ENCODE results near the gene CFAP61. TPM values are rescaled to one million over a fixed set of nuclear protein-coding genes. Genes with fewer than 3 reads are reported as not detected.

CFAP61 gene, protein sequence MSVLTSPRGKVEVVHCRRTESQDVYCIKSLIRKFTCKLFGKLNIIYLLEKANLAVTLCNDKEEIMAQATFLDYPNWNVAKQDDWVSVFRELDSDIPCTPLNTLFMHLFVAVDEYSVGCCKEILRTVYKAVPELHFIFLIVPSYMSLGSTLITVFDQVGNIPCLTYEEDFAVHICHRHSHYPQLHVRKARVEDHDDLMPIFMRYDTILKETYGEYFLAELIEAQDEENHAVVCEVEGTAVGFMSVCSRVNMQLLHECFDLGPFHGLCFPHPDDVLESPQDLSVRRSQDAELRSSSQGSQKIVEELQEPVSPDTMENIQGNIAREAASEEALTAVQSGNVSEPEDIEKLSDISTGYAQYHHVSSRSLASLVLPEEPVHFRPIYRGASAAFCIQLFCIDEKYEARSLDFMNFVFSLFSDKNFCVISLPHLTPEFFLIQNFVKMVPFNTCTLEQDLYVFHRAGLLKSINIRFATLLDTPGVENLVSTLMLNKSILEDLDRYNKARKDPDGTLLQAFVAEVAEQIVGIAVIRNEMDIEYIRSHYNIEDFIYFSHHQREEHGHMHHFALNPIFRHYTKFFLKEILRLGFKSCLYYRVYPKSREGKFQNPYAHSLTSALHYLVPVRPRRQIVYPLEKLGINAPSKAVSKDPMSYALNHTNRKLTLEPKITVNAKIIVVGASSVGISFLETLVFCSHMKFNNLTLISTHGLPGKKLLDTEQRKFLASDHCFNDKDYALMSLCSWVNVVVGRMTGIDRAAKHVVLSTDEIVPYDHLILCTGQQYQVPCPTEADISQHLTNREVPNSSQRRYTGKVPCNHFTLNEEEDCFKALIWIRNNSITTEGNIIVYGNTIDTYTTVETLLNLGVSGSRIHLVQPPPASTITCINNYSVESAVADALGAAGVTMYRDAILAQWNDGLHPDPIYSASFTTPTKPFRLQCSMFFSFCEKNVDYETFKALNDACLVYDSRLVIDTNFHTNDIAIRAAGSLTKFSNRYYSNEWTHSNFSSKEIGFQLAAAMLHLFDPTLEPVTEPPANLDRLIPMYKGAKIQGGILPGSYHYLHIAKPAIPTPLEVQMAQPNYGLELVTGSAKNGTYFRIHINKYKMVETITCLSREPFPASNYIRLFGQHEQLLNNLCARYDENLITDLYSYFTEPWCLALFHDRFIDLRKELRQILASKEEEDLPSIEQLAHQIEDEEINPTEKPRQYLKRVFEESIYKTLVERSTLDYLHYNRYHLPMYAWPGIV
- total RNA-seq (2021) (0.18 to 0.61 TPM in 2 of 3 replicates, not detected in the other), Bru-seq, nascent RNA (percentile 11 among the genes with signal in this experiment)
- long read RNA-seq, experiment 1 = 0 reads
- long read RNA-seq, experiment 2 = 0 reads
- long read RNA-seq, experiment 3 = 0 reads

DNA sequence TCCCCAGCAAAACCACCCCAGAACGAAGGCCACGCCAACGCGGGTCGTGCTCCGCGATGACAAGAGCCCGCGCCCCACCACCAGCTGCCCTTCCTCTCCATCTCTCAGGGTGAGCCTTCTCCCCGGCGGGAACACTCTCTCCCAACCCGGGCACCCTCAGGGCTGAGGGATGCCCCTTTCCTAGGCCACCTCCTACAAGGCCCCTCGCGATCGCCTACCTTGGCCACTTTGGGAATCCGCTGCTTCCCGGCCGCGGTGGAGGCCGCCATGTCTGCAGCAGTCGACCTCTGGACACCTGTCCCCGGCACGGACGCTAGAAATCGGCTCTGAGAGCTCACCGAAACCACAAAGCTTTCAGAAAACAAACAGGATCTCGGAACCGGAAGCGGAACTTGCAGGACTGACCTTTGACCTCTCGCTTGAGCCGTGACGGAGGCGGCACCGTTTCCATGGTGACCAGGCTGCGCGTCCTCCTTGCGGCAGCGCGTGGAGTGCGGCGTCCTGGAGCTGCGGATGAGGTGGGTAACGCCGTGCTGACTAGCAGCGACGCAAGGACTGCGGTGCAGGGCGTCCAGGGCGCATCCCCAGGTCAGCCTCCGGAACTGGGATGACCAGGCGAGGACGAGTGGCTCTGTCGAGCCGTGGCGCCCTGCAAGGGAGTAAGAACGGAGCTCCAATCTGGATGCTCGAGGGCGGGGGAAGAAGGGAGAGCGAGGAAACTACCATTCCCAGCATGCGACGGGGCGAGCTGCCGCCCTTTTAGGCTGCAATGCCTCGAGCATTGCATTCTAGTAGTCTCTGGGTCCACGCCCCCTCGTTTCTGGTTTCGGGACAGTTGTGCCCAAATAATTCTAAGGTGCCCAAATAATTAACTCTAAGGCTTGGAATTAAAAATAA is at the start of gene CFAP61, which contains the start of gene CRNKL1:
Gene CFAP61, plus strand, starts transcription at position 459 of the 897 bp plus-strand sequence. CDS start 4,122 bp downstream, outside the sequence.
Gene CRNKL1, minus strand, starts transcription at position 393 of the 897 bp plus-strand sequence. Its CDS starts 124 bp downstream, at position 269.
- POLR2A ChIA-PET = interaction anchor here (1.8 kb wide), 1 partner anchor 35 kb away, joined by 8 read pairs; the partner anchor contains the start of gene NAA20
- DNase-seq (ENCODE audit: low spot score) = peak; percentile 97
- Mint-ChIP-seq H3K27ac (peak within 1 kb of the TSS; percentile 99), H3K4me3 (peak within 1 kb of the TSS; percentile 98), H3K36me3 (peaks cover 31% of the 10 kb centered on the region), H3K27me3 (ENCODE audit: low read depth) (no peaks in the 10 kb centered on the region), H3K4me1 (peaks cover 2% of the 10 kb centered on the region; the same call in 1 of the 2 replicates), H3K9me3 (no peaks in the 10 kb centered on the region)
- peak; percentile 95 for ATAC-seq
- CTCF ChIA-PET = interaction anchor here (0.7 to 2.8 kb wide), 5 partner anchors 35 to 542 kb away, joined by 3 to 20 read pairs (median 5); partner anchors contain the start of gene NAA20
- TF ChIP-seq TP53 (CRISPR knock-in tag; IDR thresholded peaks at IDR 0.05) (peak; percentile 35; the same call in 1 of the 2 replicates), NR2C2 (CRISPR knock-in tag; IDR thresholded peaks at IDR 0.05) (peak; percentile 92), TEAD1 (CRISPR knock-in tag; IDR thresholded peaks at IDR 0.05) (no peak), TEAD4 (CRISPR knock-in tag; IDR thresholded peaks at IDR 0.05) (no peak), ZNF671 (CRISPR knock-in tag; IDR thresholded peaks at IDR 0.05) (no peak), ETV6 (CRISPR knock-in tag; IDR thresholded peaks at IDR 0.05) (0 out of 2 replicates have a peak, but pooled peaks have one; percentile 34), ZNF232 (CRISPR knock-in tag; IDR thresholded peaks at IDR 0.05) (no peak)
- TF ChIP-seq, protein P1, sequence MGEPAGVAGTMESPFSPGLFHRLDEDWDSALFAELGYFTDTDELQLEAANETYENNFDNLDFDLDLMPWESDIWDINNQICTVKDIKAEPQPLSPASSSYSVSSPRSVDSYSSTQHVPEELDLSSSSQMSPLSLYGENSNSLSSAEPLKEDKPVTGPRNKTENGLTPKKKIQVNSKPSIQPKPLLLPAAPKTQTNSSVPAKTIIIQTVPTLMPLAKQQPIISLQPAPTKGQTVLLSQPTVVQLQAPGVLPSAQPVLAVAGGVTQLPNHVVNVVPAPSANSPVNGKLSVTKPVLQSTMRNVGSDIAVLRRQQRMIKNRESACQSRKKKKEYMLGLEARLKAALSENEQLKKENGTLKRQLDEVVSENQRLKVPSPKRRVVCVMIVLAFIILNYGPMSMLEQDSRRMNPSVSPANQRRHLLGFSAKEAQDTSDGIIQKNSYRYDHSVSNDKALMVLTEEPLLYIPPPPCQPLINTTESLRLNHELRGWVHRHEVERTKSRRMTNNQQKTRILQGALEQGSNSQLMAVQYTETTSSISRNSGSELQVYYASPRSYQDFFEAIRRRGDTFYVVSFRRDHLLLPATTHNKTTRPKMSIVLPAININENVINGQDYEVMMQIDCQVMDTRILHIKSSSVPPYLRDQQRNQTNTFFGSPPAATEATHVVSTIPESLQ (CRISPR knock-in tag; IDR thresholded peaks at IDR 0.05) = no peak
- TF ChIP-seq, protein P2, sequence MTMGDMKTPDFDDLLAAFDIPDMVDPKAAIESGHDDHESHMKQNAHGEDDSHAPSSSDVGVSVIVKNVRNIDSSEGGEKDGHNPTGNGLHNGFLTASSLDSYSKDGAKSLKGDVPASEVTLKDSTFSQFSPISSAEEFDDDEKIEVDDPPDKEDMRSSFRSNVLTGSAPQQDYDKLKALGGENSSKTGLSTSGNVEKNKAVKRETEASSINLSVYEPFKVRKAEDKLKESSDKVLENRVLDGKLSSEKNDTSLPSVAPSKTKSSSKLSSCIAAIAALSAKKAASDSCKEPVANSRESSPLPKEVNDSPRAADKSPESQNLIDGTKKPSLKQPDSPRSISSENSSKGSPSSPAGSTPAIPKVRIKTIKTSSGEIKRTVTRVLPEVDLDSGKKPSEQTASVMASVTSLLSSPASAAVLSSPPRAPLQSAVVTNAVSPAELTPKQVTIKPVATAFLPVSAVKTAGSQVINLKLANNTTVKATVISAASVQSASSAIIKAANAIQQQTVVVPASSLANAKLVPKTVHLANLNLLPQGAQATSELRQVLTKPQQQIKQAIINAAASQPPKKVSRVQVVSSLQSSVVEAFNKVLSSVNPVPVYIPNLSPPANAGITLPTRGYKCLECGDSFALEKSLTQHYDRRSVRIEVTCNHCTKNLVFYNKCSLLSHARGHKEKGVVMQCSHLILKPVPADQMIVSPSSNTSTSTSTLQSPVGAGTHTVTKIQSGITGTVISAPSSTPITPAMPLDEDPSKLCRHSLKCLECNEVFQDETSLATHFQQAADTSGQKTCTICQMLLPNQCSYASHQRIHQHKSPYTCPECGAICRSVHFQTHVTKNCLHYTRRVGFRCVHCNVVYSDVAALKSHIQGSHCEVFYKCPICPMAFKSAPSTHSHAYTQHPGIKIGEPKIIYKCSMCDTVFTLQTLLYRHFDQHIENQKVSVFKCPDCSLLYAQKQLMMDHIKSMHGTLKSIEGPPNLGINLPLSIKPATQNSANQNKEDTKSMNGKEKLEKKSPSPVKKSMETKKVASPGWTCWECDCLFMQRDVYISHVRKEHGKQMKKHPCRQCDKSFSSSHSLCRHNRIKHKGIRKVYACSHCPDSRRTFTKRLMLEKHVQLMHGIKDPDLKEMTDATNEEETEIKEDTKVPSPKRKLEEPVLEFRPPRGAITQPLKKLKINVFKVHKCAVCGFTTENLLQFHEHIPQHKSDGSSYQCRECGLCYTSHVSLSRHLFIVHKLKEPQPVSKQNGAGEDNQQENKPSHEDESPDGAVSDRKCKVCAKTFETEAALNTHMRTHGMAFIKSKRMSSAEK (CRISPR knock-in tag; IDR thresholded peaks at IDR 0.05; ENCODE audit: borderline replicate concordance) = no peak
- TF ChIP-seq, protein P3, sequence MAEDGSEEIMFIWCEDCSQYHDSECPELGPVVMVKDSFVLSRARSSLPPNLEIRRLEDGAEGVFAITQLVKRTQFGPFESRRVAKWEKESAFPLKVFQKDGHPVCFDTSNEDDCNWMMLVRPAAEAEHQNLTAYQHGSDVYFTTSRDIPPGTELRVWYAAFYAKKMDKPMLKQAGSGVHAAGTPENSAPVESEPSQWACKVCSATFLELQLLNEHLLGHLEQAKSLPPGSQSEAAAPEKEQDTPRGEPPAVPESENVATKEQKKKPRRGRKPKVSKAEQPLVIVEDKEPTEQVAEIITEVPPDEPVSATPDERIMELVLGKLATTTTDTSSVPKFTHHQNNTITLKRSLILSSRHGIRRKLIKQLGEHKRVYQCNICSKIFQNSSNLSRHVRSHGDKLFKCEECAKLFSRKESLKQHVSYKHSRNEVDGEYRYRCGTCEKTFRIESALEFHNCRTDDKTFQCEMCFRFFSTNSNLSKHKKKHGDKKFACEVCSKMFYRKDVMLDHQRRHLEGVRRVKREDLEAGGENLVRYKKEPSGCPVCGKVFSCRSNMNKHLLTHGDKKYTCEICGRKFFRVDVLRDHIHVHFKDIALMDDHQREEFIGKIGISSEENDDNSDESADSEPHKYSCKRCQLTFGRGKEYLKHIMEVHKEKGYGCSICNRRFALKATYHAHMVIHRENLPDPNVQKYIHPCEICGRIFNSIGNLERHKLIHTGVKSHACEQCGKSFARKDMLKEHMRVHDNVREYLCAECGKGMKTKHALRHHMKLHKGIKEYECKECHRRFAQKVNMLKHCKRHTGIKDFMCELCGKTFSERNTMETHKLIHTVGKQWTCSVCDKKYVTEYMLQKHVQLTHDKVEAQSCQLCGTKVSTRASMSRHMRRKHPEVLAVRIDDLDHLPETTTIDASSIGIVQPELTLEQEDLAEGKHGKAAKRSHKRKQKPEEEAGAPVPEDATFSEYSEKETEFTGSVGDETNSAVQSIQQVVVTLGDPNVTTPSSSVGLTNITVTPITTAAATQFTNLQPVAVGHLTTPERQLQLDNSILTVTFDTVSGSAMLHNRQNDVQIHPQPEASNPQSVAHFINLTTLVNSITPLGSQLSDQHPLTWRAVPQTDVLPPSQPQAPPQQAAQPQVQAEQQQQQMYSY (CRISPR knock-in tag; IDR thresholded peaks at IDR 0.05) = no peak
- TF ChIP-seq, protein P4, sequence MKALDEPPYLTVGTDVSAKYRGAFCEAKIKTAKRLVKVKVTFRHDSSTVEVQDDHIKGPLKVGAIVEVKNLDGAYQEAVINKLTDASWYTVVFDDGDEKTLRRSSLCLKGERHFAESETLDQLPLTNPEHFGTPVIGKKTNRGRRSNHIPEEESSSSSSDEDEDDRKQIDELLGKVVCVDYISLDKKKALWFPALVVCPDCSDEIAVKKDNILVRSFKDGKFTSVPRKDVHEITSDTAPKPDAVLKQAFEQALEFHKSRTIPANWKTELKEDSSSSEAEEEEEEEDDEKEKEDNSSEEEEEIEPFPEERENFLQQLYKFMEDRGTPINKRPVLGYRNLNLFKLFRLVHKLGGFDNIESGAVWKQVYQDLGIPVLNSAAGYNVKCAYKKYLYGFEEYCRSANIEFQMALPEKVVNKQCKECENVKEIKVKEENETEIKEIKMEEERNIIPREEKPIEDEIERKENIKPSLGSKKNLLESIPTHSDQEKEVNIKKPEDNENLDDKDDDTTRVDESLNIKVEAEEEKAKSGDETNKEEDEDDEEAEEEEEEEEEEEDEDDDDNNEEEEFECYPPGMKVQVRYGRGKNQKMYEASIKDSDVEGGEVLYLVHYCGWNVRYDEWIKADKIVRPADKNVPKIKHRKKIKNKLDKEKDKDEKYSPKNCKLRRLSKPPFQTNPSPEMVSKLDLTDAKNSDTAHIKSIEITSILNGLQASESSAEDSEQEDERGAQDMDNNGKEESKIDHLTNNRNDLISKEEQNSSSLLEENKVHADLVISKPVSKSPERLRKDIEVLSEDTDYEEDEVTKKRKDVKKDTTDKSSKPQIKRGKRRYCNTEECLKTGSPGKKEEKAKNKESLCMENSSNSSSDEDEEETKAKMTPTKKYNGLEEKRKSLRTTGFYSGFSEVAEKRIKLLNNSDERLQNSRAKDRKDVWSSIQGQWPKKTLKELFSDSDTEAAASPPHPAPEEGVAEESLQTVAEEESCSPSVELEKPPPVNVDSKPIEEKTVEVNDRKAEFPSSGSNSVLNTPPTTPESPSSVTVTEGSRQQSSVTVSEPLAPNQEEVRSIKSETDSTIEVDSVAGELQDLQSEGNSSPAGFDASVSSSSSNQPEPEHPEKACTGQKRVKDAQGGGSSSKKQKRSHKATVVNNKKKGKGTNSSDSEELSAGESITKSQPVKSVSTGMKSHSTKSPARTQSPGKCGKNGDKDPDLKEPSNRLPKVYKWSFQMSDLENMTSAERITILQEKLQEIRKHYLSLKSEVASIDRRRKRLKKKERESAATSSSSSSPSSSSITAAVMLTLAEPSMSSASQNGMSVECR (CRISPR knock-in tag; IDR thresholded peaks at IDR 0.05; ENCODE audit: borderline replicate concordance) = peak; percentile 96; the same call in 1 of the 2 replicates
- TF ChIP-seq, protein P5, sequence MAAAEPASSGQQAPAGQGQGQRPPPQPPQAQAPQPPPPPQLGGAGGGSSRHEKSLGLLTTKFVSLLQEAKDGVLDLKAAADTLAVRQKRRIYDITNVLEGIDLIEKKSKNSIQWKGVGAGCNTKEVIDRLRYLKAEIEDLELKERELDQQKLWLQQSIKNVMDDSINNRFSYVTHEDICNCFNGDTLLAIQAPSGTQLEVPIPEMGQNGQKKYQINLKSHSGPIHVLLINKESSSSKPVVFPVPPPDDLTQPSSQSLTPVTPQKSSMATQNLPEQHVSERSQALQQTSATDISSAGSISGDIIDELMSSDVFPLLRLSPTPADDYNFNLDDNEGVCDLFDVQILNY (CRISPR knock-in tag; IDR thresholded peaks at IDR 0.05) = no peak
